Astrocyte of the spinal cord (primary cell): ENCODE measurements around the gene LPCAT2.

Experiments
- DNase-seq: peaks from one replicate; pipeline ENCODE4 v3.0.0; 2011; ENCODE audit warnings: low read depth, low spot score
- H3K4me3 ChIP-seq: 2 replicates; pipeline ENCODE4 v1.5.1; 2011; ENCODE audit warnings: low read depth, mild to moderate bottlenecking, low read length, moderate library complexity
- CTCF ChIP-seq: IDR thresholded peaks from 2 replicates; pipeline ENCODE4 v1.5.1; 2012; ENCODE audit warnings: low read depth, mild to moderate bottlenecking, low read length, inconsistent platforms
- in situ Hi-C: cut with HindIII; loops from 2 replicates; pipeline ENCODE4 v1.10.0; 2017; ENCODE audit warnings: low sequenced_read_pairs

LPCAT2 gene

DNA sequence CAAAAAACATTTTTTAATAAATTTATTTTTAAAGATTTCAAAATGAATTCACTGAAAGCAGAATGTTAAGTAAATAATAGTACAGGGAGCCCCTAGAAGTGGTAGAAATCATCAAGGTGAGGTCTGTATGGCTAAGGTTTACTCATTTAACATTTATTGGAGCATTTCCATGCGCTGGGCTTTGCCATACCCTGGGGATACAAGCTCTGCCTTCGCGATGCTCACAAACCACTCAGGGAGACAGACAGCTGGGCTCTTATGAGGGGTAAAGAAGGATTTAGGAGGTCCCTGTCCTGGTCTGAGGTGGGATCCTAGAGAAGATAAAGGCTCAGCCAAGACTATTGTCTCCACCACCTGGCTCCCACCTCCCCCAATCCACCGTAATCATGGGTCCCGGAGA, 11.3 kb upstream of the LPCAT2 start:
- no peak overlapping the region for H3K4me3 ChIP-seq
- no peak for DNase-seq
- no peak for TF ChIP-seq CTCF
- in situ Hi-C loops, result no loop called here

GRCh38 chr16:55498101-55498500, 10.8 kb upstream of the LPCAT2 start:
- no peak for TF ChIP-seq CTCF
- no peak for DNase-seq
- H3K4me3 ChIP-seq, result no peak overlapping the region
- in situ Hi-C loops, result no loop called here

- in situ Hi-C loops, result no loop called here
- H3K4me3 ChIP-seq, result no peak overlapping the region
- no peak for DNase-seq
- TF ChIP-seq CTCF, result no peak
These were observed 9.6 kb upstream of the LPCAT2 start for GRCh38 chr16:55499281-55499680.

GRCh38 chr16:55499951-55500529, 8.8 kb upstream of the LPCAT2 start:
- peak; percentile 98 for DNase-seq
- no peak overlapping the region for H3K4me3 ChIP-seq
- no peak for TF ChIP-seq CTCF
- in situ Hi-C loops, result no loop called here

DNA sequence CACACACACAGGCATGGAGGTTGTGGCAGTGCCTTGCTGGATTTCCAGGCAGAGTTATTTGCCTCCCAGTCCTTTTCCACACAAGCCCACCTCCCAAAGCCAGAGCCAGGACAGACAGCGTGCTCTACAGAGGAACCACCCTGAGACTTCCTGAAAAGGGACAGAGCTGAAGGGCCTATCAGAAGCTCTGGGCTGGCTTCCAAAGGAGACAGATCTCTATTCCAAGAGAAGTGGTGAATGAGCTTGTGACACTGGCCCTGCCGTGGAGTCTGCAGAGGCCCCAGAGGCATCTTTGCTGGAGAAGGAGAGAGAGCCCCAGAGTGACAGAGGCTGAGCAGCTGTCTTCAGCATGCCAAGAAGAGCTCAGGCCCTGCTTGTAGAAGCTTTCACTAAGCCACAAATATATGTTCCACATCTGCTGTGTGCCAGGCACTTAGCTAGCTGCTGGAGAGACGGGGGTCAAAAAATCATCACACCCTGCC, 8.3 kb upstream of the LPCAT2 start:
- no peak overlapping the region for H3K4me3 ChIP-seq
- DNase-seq, result peak; percentile 60
- TF ChIP-seq CTCF, result no peak
- in situ Hi-C loops, result no loop called here

DNA sequence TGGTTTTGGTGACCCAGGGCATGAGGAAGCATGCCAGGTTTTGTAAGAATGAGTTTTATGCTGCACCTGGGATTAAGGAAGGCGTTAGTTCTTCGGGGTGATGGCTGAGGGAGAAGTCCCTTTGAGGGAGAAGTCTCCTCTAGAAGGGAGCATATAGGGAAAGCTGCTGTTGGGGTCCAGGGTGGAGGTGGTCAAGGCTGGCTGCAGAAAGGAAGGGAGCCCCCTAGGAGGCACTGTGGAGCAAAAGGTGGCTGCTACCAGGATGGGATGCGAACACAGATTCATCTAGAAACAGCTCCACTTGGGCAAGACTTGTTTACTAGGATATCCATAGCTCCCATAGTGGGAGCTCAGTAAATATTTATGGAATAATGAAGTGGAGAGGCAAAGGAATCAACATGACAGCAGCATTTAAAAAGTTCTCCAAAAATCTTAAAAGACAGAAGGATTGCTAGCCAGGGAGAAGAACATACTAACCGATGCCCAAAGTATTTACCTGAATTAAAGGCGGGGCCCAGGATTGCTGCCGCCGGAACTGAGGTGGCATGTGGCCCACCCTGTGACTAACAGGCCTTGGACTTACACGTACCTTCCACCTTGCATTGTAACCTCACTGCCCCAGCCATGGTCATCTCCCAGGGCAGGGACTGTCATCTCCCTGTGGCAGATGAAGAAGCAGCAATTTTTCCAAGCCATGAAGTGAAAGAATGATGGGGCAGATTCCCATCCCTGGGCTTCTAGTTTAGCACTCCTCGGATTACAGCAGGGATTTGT, 7.1 kb upstream of the LPCAT2 start:
- DNase-seq, result no peak
- in situ Hi-C loops, result no loop called here
- peak; percentile 45 for TF ChIP-seq CTCF
- no peak overlapping the region for H3K4me3 ChIP-seq
